H1 (cell line): Measurements from ENCODE around the gene EML5. TPM values are rescaled to one million over a fixed set of nuclear protein-coding genes. Genes with fewer than 3 reads are reported as not detected.

ENCODE experiments used
- BCL11A ChIP-seq, 2 experiments: IDR thresholded peaks; one replicate each; pipeline ENCODE4 v1.6.1; 2011; ENCODE audit warnings: low read depth in 2 of 2, low read length in 2 of 2, mild to moderate bottlenecking in 2 of 2
- BRCA1 ChIP-seq: IDR thresholded peaks from 2 replicates; pipeline ENCODE4 v1.6.1; 2012; ENCODE audit warnings: low read depth, low read length, improper control_type of control experiment
- CTBP2 ChIP-seq: IDR thresholded peaks from 2 replicates; pipeline ENCODE4 v1.7.0; 2011; ENCODE audit warnings: borderline replicate concordance, mild to moderate bottlenecking, moderate library complexity, mixed read lengths, low read length; ENCODE audit not compliant: insufficient read depth, insufficient read length
- E2F6 ChIP-seq: IDR thresholded peaks from 2 replicates; pipeline ENCODE4 v1.6.1; 2012; ENCODE audit warnings: inconsistent platforms
- EGR1 ChIP-seq: IDR thresholded peaks from 2 replicates; pipeline ENCODE4 v1.6.1; 2011; ENCODE audit warnings: low read depth, low read length, borderline replicate concordance
- FOSL1 ChIP-seq: IDR thresholded peaks from 2 replicates; pipeline ENCODE4 v1.6.1; 2011; ENCODE audit warnings: mild to moderate bottlenecking, low read depth, low read length, moderate library complexity; ENCODE audit not compliant: insufficient read depth
- HDAC2 ChIP-seq, 2 experiments: fragments of 300-600 bp in 1 of 2; sonication (generic) in 1 of 2; IDR thresholded peaks; 2 replicates each; pipeline ENCODE4 v1.6.1; 2011 to 2012; ENCODE audit warnings: low read depth in 2 of 2, low read length in 2 of 2, mild to moderate bottlenecking in 2 of 2, moderate library complexity in 2 of 2, borderline replicate concordance in 1 of 2, inconsistent platforms in 1 of 2
- JUN ChIP-seq: IDR thresholded peaks from 2 replicates; pipeline ENCODE4 v1.6.1; 2011; ENCODE audit warnings: low read depth, mild to moderate bottlenecking, improper control_type of control experiment, low read length
- KDM1A ChIP-seq: fragments of 200-600, 300-600 bp; sonication (generic); IDR thresholded peaks from 2 replicates; pipeline ENCODE4 v1.7.1; 2016; ENCODE audit warnings: mild to moderate bottlenecking, low read length, borderline replicate concordance
- POU5F1 ChIP-seq: IDR thresholded peaks from 2 replicates; pipeline ENCODE4 v1.6.1; 2011; ENCODE audit warnings: low read depth, mild to moderate bottlenecking, low read length, moderate library complexity
- polyA plus RNA-seq, 7 experiments: library from polyadenylated mRNA; depleted of rRNA in 3 of 7; stranded (reverse) in 5 of 7; unstranded in 2 of 7; fragments of >200 nt in 5 of 7; fragments of 200-250 nt in 2 of 7; gene quantifications; 1 replicate in 5 of 7; 2 replicates in 1 of 7; 4 replicates in 1 of 7; pipeline versions ENCODE4 v1.2.1 to v1.2.3, GENCODE V29; 2011 to 2013; ENCODE audit warnings: missing spikeins in 2 of 7, mixed read lengths in 2 of 7
- total RNA-seq: library from RNA; stranded (reverse); fragmentation: NEBNext Ultra II Directional; extraction: Animal tissue kit (Norgen Biotek cat#: 25700); gene quantifications from 2 replicates; pipeline ENCODE4 v1.2.1, GENCODE V29; 2021

EML5 gene
- total and polyA plus RNA-seq, 2 of the 8 experiments (the other 6 are each of a cell fraction or from before 2014, with no cell fraction given), result 0.39 to 0.88 TPM

DNA sequence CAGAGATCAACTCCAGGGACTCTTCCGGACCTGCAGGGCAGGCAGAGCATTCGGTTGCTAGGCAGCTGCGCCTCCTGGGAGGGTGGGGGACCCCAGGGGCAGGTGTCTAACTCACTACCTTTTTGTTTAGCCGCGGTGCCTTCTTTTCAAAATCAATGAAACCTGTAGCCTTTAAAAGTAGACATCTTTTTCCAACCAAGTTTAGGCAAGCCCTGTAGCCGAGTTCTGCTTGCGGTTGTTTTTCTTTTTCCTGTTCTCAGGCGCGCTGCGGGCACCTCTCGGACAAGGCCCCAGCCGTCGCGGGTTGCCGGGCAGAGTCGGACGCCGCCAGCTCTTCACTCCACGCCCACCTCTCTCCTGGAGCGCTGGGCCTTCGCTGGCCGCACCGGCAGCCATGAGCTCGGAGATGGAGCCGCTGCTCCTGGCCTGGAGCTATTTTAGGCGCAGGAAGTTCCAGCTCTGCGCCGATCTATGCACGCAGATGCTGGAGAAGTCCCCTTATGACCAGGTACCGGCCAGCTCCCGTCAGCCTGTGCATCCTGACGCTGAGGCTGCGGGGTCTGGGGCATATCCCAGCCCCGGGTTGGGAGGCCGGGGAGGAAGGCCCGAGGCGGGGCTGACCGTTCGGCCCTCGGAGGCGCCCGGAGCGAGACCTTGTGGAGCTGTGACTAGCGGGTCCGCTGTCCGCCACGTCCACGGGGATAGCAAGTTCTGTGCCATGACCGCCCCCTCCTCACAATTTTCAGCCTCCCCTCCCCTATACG lies 31.7 kb upstream of the EML5 start, which contains the start of gene TTC8 (continued):
- no peak for TF ChIP-seq CTBP2
- no peak for TF ChIP-seq KDM1A
- no peak for TF ChIP-seq BCL11A (IDR thresholded peaks at IDR 0.05; ENCODE audit: low read depth in 2 of 2, low read length in 2 of 2)
- no peak for TF ChIP-seq BRCA1
- no peak for TF ChIP-seq JUN
- no peak for TF ChIP-seq FOSL1
- 0 out of 2 replicates have a peak, but pooled peaks have one; percentile 22 for TF ChIP-seq E2F6
- TF ChIP-seq EGR1, result no peak
- TF ChIP-seq HDAC2 (IDR thresholded peaks at IDR 0.05; ENCODE audit: borderline replicate concordance in 1 of 2, low read depth in 2 of 2, low read length in 2 of 2), result no peak; a peak in 1 of 4 replicates
- TF ChIP-seq POU5F1, result no peak
